ENCODE data around the gene MAN1C1. TPM values are rescaled to one million over a fixed set of nuclear protein-coding genes. Genes with fewer than 3 reads are reported as not detected.

The MAN1C1 gene
- total RNA-seq, 1 experiment from 2014 or later: 9.3 TPM

GRCh38 chr1:25575191-25575590 is 41.4 kb upstream of the MAN1C1 start:
- Histone ChIP-seq H3K79me2 (ENCODE audit: insufficient read depth, low read length) (no peaks in the 10 kb centered on the region), H4K5ac (ENCODE audit: insufficient read length, low read depth, low read length) (no peak overlapping the region), H2BK5ac (ENCODE audit: insufficient read length, low read length) (no peak overlapping the region), H2AK5ac (ENCODE audit: insufficient read length, low read length) (no peak overlapping the region), H3K9me3 (ENCODE audit: control insufficient read depth, low read depth, low read length) (no peaks in the 10 kb centered on the region), H2BK120ac (ENCODE audit: low read depth, low read length, poor library complexity, severe bottlenecking) (no peak overlapping the region), H3K4me2 (ENCODE audit: insufficient read depth, insufficient read length, low read length) (no peak overlapping the region), H4K8ac (replicated peaks; ENCODE audit: insufficient read length, low read depth, low read length) (no peak overlapping the region), H4K20me1 (ENCODE audit: control insufficient read depth, insufficient read depth, insufficient read length) (peaks cover 3% of the 10 kb centered on the region), H3T11ph (ENCODE audit: low read length) (no peak overlapping the region), H3K14ac (ENCODE audit: insufficient read depth, low read length) (no peak overlapping the region), H3K23ac (ENCODE audit: insufficient read length, low read depth, low read length) (no peak overlapping the region), H3K79me1 (ENCODE audit: insufficient read depth, low read depth, low read length, poor library complexity, severe bottlenecking) (no peaks in the 10 kb centered on the region), H3K4ac (ENCODE audit: low read depth, low read length) (no peak overlapping the region), H3K18ac (ENCODE audit: insufficient read length, low read depth, low read length) (no peak overlapping the region), H2AFZ (ENCODE audit: low read length) (no peak overlapping the region), H3K27me3 (ENCODE audit: insufficient read depth, low read length) (no peaks in the 10 kb centered on the region), H2BK12ac (ENCODE audit: insufficient read length, low read depth, low read length) (no peak overlapping the region), H3K4me1 (ENCODE audit: insufficient read depth, low read length) (no peaks in the 10 kb centered on the region; the same call in 1 of the 2 replicates), H3K23me2 (ENCODE audit: insufficient read length, low read depth, low read length, poor library complexity, severe bottlenecking) (no peaks in the 10 kb centered on the region), H3K9ac (ENCODE audit: extremely low read depth, insufficient read length, low read length) (no peak overlapping the region), H3K27ac (ENCODE audit: insufficient read length, low read depth, low read length) (no peak overlapping the region), H4K91ac (ENCODE audit: insufficient read length, low read depth, low read length) (no peak overlapping the region), H3K56ac (ENCODE audit: insufficient read length, low read depth, low read length) (no peak overlapping the region), H2BK15ac (ENCODE audit: low read depth, low read length) (no peak overlapping the region), H2BK20ac (ENCODE audit: low read depth, low read length, poor library complexity, severe bottlenecking) (no peak overlapping the region)
- no peak for DNase-seq
- no CpG with 5 or more reads among the region's 2 CpGs for WGBS (ENCODE audit: extremely low coverage, insufficient read length, low lambda C conversion rate)
- Mint-ChIP-seq H3K4me3 (no peak overlapping the region), H3K27ac (no peak overlapping the region), H3K4me1 (peaks cover 27 to 44% of the 10 kb centered on the region in 2 experiments), H3K36me3 (ENCODE audit: insufficient read depth in 1 of 3, low read depth in 3 of 3) (no peaks in the 10 kb centered on the region; a peak in 1 of 7 replicates), H3K27me3 (ENCODE audit: low read depth) (peaks cover 5% of the 10 kb centered on the region), H3K9me3 (no peaks in the 10 kb centered on the region)
- TF ChIP-seq CTCF (conservative IDR thresholded peaks at IDR 0.05): no peak
